ENCODE measurements around the gene INO80B. TPM values are rescaled to one million over a fixed set of nuclear protein-coding genes. Genes with fewer than 3 reads are reported as not detected.

The INO80B gene
- total RNA-seq, 1 experiment from 2014 or later = 24.0 TPM

DNA sequence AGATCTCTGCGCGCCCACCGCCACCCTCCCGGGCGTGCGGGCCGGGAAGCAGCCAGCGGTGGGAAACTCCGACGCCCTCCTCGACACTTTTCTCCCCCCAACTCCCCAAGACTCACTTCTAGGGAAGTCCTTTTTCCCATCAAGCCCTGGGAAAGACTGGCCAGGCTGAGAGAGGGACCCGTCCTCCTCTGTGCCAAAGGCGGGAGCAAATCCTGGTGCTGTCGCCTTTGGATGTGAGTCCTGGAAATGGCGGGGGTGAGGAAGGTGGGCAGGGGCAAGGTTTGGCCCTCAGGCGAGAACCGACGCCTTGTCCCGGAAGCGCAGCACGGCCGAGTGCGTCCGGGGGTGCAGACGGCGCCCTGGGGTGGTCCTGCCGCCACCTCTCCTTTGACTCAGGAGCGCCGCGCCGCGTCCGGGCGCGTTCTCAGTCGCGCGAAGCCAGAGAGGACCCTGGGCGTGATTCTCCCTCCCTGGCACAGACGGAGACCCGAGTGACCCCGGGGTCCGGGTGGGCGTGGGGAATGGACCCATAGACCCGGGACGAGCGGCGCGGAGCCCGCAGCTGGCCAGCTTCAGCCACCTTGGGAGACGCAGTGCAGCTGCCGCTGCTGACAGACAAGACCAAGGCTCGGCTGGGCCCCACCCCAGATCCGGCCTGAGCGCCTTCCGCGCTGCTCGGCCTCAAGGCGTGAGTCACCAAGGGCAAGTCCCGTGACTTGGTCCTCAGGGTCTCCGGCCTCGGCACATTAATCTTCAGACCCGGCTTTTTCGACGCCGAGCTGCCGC is 48.0 kb downstream of the INO80B start (continued):
- TF ChIP-seq, protein P1, sequence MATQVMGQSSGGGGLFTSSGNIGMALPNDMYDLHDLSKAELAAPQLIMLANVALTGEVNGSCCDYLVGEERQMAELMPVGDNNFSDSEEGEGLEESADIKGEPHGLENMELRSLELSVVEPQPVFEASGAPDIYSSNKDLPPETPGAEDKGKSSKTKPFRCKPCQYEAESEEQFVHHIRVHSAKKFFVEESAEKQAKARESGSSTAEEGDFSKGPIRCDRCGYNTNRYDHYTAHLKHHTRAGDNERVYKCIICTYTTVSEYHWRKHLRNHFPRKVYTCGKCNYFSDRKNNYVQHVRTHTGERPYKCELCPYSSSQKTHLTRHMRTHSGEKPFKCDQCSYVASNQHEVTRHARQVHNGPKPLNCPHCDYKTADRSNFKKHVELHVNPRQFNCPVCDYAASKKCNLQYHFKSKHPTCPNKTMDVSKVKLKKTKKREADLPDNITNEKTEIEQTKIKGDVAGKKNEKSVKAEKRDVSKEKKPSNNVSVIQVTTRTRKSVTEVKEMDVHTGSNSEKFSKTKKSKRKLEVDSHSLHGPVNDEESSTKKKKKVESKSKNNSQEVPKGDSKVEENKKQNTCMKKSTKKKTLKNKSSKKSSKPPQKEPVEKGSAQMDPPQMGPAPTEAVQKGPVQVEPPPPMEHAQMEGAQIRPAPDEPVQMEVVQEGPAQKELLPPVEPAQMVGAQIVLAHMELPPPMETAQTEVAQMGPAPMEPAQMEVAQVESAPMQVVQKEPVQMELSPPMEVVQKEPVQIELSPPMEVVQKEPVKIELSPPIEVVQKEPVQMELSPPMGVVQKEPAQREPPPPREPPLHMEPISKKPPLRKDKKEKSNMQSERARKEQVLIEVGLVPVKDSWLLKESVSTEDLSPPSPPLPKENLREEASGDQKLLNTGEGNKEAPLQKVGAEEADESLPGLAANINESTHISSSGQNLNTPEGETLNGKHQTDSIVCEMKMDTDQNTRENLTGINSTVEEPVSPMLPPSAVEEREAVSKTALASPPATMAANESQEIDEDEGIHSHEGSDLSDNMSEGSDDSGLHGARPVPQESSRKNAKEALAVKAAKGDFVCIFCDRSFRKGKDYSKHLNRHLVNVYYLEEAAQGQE (IDR thresholded peaks at IDR 0.05; ENCODE audit: low read depth) = no peak
- no peak for TF ChIP-seq SRF (IDR thresholded peaks at IDR 0.05; ENCODE audit: low read depth)

DNA sequence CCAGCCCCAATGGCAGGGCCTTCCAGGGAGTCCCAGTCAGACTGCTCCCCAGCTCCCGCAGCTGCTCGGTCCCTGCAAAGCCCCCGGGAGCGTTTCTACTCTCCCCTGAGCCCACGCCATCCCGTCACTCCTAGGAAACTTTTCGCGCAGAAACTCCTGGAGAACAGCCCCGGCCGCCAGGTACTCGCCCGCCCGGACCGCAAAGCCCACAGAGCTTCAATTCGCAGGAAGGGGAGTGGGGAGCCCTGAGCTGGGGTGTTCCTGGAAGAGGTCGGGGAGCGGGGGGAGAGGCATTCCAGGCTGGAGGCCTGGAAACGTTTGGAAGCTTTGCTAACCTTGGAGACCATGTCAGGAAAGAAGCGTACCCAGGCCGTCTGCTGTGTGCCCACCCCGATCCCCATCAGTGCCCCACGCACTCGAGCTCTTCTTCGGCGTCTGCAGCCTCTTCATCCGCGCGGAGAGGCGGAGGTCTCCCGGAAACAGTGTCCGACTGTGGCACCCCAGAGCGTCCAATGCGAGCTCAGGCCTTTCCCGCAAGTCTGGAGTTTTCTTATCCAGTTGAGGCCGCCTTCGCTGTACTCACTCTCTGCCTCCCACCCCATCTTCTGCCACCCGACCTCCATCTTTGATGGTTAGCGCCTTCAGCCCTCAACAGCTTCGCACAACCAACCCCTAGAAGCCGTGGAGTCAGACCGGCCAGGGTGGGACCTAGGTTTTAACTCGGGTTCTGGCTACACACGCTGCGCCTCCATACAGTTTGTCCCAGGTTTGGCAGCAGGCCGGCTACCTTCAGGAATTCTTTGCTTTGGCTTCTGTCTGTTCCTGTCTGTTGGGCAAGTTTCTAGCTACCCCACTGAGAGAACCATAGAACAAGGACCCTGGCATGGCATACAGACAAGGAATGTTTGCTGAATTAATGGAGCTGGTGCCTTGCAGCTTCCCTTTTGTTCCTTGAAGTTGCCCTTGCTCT is 48.9 kb downstream of the INO80B start:
- no peaks in the 10 kb centered on the region for H4K20me1 ChIP-seq (ENCODE audit: insufficient read depth)
- H3K9me2 ChIP-seq (ENCODE audit: insufficient read depth) = no peaks in the 10 kb centered on the region
- H3K9ac ChIP-seq (ENCODE audit: low read length) = peak overlapping the region; percentile 85
- peaks cover 28 to 63% of the 10 kb centered on the region in 2 experiments for H3K4me1 ChIP-seq (ENCODE audit: control insufficient read depth in 1 of 2, insufficient read depth in 2 of 2, low read length in 2 of 2)
- H3K4me2 ChIP-seq (ENCODE audit: low read length) = peak overlapping the region; percentile 95
- peak overlapping the region; percentile 83 to 89 for H3K4me3 ChIP-seq (replicated peaks in 1 of 2; ENCODE audit: low read depth in 1 of 2, low read length in 2 of 2)
- H2AFZ ChIP-seq (ENCODE audit: low read depth, low read length, poor library complexity, severe bottlenecking) = no peak overlapping the region
- ATAC-seq (no peak), DNase-seq (ENCODE audit: low read depth, low spot score) (no peak)
- H3K27ac ChIP-seq (ENCODE audit: low read depth, low read length) = peak overlapping the region; percentile 91
- ChIA-PET POLR2A (interaction anchor here (0.9 to 1.5 kb wide), 2 partner anchors 28 to 61 kb away, joined by 3 to 4 read pairs; no protein-coding TSS in a partner anchor), CTCF (interaction anchor here (1.7 to 1.8 kb wide), 2 partner anchors 21 to 28 kb away, joined by 4 to 9 read pairs; partner anchors contain the start of genes CCDC142 and TTC31), RAD21 (ENCODE audit: low non-redundant PET in 1 of 2, low total read pairs in 2 of 2, uncharacterized antibody in 2 of 2, unreplicated experiment in 2 of 2) (no interaction called here)
- TF ChIP-seq SIN3A (IDR thresholded peaks at IDR 0.05; ENCODE audit: low read depth) (no peak), EGR1 (IDR thresholded peaks at IDR 0.05; ENCODE audit: low read depth) (no peak), POLR2A (IDR thresholded peaks at IDR 0.05; ENCODE audit: borderline replicate concordance, extremely low read depth, insufficient read depth, insufficient read length) (no peak), EZH2phosphoT487 (IDR thresholded peaks at IDR 0.05; ENCODE audit: borderline replicate concordance) (no peak), TCF7L2 (IDR thresholded peaks at IDR 0.05; ENCODE audit: borderline replicate concordance, extremely low read depth, insufficient read depth, insufficient read length) (no peak), ZFX (IDR thresholded peaks at IDR 0.05) (no peak), ELF1 (IDR thresholded peaks at IDR 0.05; ENCODE audit: borderline replicate concordance, low read depth) (no peak), EZH2 (IDR thresholded peaks at IDR 0.05) (no peak), YY1 (IDR thresholded peaks at IDR 0.05; ENCODE audit: extremely low read depth, insufficient replicate concordance, low read depth, low read length) (no peak), JUND (IDR thresholded peaks at IDR 0.05) (no peak)
- TF ChIP-seq, protein P2, sequence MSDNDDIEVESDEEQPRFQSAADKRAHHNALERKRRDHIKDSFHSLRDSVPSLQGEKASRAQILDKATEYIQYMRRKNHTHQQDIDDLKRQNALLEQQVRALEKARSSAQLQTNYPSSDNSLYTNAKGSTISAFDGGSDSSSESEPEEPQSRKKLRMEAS (IDR thresholded peaks at IDR 0.05) = no peak
- H3K79me2 ChIP-seq (ENCODE audit: insufficient read depth, low read length) = peaks cover 22% of the 10 kb centered on the region
- no peaks in the 10 kb centered on the region for H3K27me3 ChIP-seq (ENCODE audit: insufficient read depth, low read length)
- intact Hi-C loops (cut with micrococcal nuclease) = loop anchor here (2.0 kb wide), 1 partner anchor 21 kb away; the partner anchor contains the start of genes CCDC142 and TTC31
- BruUV-seq (replicated peaks) = no TSS peak
- peaks cover 3 to 16% of the 10 kb centered on the region in 2 experiments; a peak in 2 of 4 replicates for H3K36me3 ChIP-seq (ENCODE audit: control insufficient read depth in 1 of 2, insufficient read depth in 2 of 2, low read length in 2 of 2)
- no peaks in the 10 kb centered on the region for H3K9me3 ChIP-seq (ENCODE audit: control insufficient read depth in 1 of 2, insufficient read depth in 1 of 2, low read depth in 1 of 2, low read length in 2 of 2)

All from HCT116 (cell line).